Mesendoderm (in vitro differentiated cells): Measurements from ENCODE around the gene COL1A2.

Experiments
- DNase-seq: peaks from one replicate; pipeline ENCODE4 v3.0.0; 2013
- H2AK5ac ChIP-seq: 2 replicates; pipeline ENCODE4 v1.6.1; 2013; ENCODE audit warnings: low read length, inconsistent platforms
- H2BK120ac ChIP-seq: 2 replicates; pipeline ENCODE4 v1.6.1; 2013; ENCODE audit warnings: low read depth, mild to moderate bottlenecking, low read length, moderate library complexity, mixed read lengths
- H2BK15ac ChIP-seq: replicated peaks from 2 replicates; pipeline ENCODE4 v1.6.1; 2013; ENCODE audit warnings: low read depth, mild to moderate bottlenecking, moderate library complexity
- H2BK5ac ChIP-seq: 2 replicates; pipeline ENCODE4 v1.6.1; 2013; ENCODE audit warnings: low read length, inconsistent platforms
- H3K18ac ChIP-seq: 2 replicates; pipeline ENCODE4 v1.6.1; 2013; ENCODE audit warnings: mild to moderate bottlenecking, low read length, mixed read lengths
- H3K23ac ChIP-seq: one replicate; pipeline ENCODE4 v1.6.1; 2013; ENCODE audit warnings: low read length
- H3K27ac ChIP-seq: 2 replicates; pipeline ENCODE4 v1.5.1; 2013; ENCODE audit warnings: low read depth, mild to moderate bottlenecking, inconsistent platforms, low read length, moderate library complexity
- H3K27me3 ChIP-seq: 2 replicates; pipeline ENCODE4 v1.6.1; 2013; ENCODE audit warnings: low read length, control low read depth, mild to moderate bottlenecking, inconsistent platforms; ENCODE audit not compliant: insufficient read depth, poor library complexity
- H3K36me3 ChIP-seq: 2 replicates; pipeline ENCODE4 v1.6.1; 2013; ENCODE audit warnings: low read length, inconsistent platforms; ENCODE audit not compliant: control insufficient read depth, insufficient read depth
- H3K4ac ChIP-seq: one replicate; pipeline ENCODE4 v1.6.1; 2013; ENCODE audit warnings: low read depth, mild to moderate bottlenecking, low read length, moderate library complexity
- H3K4me1 ChIP-seq: 2 replicates; pipeline ENCODE4 v1.6.1; 2013; ENCODE audit warnings: low read depth, low read length, inconsistent platforms; ENCODE audit not compliant: control insufficient read depth
- H3K4me2 ChIP-seq: 2 replicates; pipeline ENCODE4 v1.6.1; 2013; ENCODE audit warnings: low read length
- H3K4me3 ChIP-seq: 2 replicates; pipeline ENCODE4 v1.5.1; 2013; ENCODE audit warnings: mild to moderate bottlenecking, low read length
- H3K56ac ChIP-seq: one replicate; pipeline ENCODE4 v1.6.1; 2013; ENCODE audit warnings: low read length
- H3K79me1 ChIP-seq: 2 replicates; pipeline ENCODE4 v1.6.1; 2013; ENCODE audit warnings: low read length, inconsistent platforms
- H3K79me2 ChIP-seq: 2 replicates; pipeline ENCODE4 v1.6.1; 2013; ENCODE audit warnings: mild to moderate bottlenecking, low read length; ENCODE audit not compliant: control insufficient read depth, insufficient read depth
- H3K9ac ChIP-seq: 2 replicates; pipeline ENCODE4 v1.6.1; 2013; ENCODE audit warnings: low read length, inconsistent platforms
- H4K5ac ChIP-seq: one replicate; pipeline ENCODE4 v1.6.1; 2013; ENCODE audit warnings: low read length
- H4K8ac ChIP-seq: one replicate; pipeline ENCODE4 v1.6.1; 2013; ENCODE audit warnings: low read depth, mild to moderate bottlenecking, control low read depth, low read length, moderate library complexity
- WGBS: extraction: QIAGEN DNeasy Blood & Tissue Kit; methylation state at CpG from one replicate; pipeline ENCODE4 v1.1.7; 2013; ENCODE audit warnings: low lambda C conversion rate, missing lambda C conversion rate; ENCODE audit not compliant: insufficient coverage; ENCODE audit errors: extremely low coverage; 5-methylcytosine and 5-hydroxymethylcytosine counted together

COL1A2 gene

DNA sequence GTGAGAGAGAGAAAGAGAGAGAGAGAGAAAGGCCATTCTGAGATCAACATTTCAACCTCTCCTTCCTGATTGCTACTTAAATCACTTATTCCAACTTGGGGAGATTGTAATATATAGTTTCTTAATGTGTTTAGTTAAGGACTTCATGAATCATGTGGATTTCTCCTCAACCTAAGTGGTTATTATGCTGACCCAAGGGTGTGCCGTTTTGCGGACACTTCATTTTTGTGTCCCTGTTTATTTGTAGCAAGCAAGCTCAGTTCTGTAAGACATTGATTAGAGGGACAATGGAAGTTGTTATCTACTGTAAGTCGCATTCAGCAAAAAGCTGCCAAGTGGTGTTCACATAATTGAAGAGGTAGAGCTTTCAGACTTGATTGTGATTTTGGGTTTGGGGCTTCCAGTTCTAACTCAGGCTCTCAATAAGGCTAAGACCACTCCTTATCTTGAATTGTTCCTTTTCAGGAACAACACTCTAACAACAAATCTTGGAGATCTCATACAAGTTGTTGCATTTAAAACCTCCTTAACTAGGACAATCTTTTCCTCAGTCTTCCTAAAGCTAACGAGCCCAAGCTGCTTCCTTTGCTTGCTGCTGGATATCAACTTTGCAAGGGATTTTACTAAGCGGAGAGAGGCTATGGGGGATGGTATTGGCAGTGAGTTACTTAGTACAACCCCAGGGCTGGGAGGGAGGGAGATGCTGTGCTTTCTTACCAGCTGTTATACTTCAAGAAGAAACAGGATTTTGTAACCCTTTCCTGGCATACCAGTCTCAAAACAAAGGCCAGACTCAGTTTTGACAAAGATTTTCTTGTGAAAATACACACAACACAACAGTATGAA, 19.8 kb upstream of the COL1A2 start:
- Histone ChIP-seq H3K79me2 (no peaks in the 10 kb centered on the region), H3K79me1 (no peaks in the 10 kb centered on the region), H3K27me3 (no peaks in the 10 kb centered on the region), H2BK120ac (peak overlapping the region; percentile 51), H2AK5ac (peak overlapping the region; percentile 15), H3K56ac (peak overlapping the region; percentile 82), H3K27ac (peak overlapping the region; percentile 91), H3K9ac (peak overlapping the region; percentile 31), H3K4me3 (no peak overlapping the region), H2BK15ac (peak overlapping the region; percentile 79), H4K5ac (no peak overlapping the region), H3K4me2 (peak overlapping the region; percentile 8), H3K18ac (peak overlapping the region; percentile 98), H3K23ac (no peak overlapping the region), H2BK5ac (peak overlapping the region; percentile 84), H3K4me1 (peaks cover 9% of the 10 kb centered on the region), H3K36me3 (no peaks in the 10 kb centered on the region), H4K8ac (no peak overlapping the region), H3K4ac (no peak overlapping the region)
- WGBS = no CpG with 5 or more reads among the region's 5 CpGs
- peak; percentile 94 for DNase-seq

DNA sequence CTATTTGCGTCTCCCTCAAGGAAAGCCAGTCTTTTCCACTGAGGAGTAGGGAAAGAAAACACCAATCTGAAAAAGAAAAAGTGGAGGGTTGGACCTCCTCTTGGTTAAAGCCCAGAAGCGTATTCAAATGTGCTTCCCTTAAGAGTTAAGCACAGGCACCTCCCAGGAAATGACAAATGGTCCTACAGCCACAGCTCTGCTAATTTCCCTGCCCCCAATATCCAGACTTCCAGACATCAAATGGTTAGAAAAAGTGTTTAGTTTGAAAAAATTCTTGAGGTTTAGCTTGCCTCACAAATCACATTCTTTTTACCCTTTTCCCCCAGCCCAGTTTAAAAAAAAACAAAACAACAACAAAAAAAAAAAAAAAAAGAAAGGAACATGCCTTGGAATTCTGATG, 19.0 kb upstream of the COL1A2 start:
- H3K36me3 ChIP-seq = no peaks in the 10 kb centered on the region

GRCh38 chr7:94376281-94376680, 18.4 kb upstream of the COL1A2 start:
- Histone ChIP-seq H3K4ac (peak overlapping the region; percentile 56), H3K18ac (peak overlapping the region; percentile 92), H3K9ac (no peak overlapping the region), H3K4me3 (no peak overlapping the region), H2BK120ac (peak overlapping the region; percentile 75), H2AK5ac (peak overlapping the region; percentile 11), H3K23ac (no peak overlapping the region), H3K27me3 (no peaks in the 10 kb centered on the region), H2BK5ac (no peak overlapping the region), H3K36me3 (no peaks in the 10 kb centered on the region), H3K79me2 (no peaks in the 10 kb centered on the region), H4K5ac (no peak overlapping the region), H3K79me1 (no peaks in the 10 kb centered on the region), H4K8ac (no peak overlapping the region), H3K4me1 (peaks cover 9% of the 10 kb centered on the region), H2BK15ac (peak overlapping the region; percentile 100), H3K27ac (peak overlapping the region; percentile 38), H3K4me2 (no peak overlapping the region), H3K56ac (peak overlapping the region; percentile 72)
- DNase-seq = no peak
- WGBS = no CpG with 5 or more reads among the region's 1 CpG

More for the DNA sequence above, 19.0 kb upstream of the COL1A2 start:
- H3K27ac ChIP-seq = peak overlapping the region; percentile 91
- H3K4me2 ChIP-seq = peak overlapping the region; percentile 8
- peak; percentile 85 for DNase-seq
- no peak overlapping the region for H4K8ac ChIP-seq
- H3K79me1 ChIP-seq = no peaks in the 10 kb centered on the region
- no peak overlapping the region for H3K4me3 ChIP-seq
- H2BK5ac ChIP-seq = peak overlapping the region; percentile 84
- no peak overlapping the region for H4K5ac ChIP-seq
- no CpG with 5 or more reads among the region's 2 CpGs for WGBS
- no peak overlapping the region for H3K23ac ChIP-seq
- H3K18ac ChIP-seq = peak overlapping the region; percentile 84
- H3K9ac ChIP-seq = peak overlapping the region; percentile 30
- H3K79me2 ChIP-seq = no peaks in the 10 kb centered on the region
- H2BK15ac ChIP-seq = no peak overlapping the region
- H3K4ac ChIP-seq = peak overlapping the region; percentile 36
- peaks cover 9% of the 10 kb centered on the region for H3K4me1 ChIP-seq
- H2BK120ac ChIP-seq = no peak overlapping the region
- H3K27me3 ChIP-seq = no peaks in the 10 kb centered on the region
- H3K56ac ChIP-seq = peak overlapping the region; percentile 57
- H2AK5ac ChIP-seq = no peak overlapping the region

DNA sequence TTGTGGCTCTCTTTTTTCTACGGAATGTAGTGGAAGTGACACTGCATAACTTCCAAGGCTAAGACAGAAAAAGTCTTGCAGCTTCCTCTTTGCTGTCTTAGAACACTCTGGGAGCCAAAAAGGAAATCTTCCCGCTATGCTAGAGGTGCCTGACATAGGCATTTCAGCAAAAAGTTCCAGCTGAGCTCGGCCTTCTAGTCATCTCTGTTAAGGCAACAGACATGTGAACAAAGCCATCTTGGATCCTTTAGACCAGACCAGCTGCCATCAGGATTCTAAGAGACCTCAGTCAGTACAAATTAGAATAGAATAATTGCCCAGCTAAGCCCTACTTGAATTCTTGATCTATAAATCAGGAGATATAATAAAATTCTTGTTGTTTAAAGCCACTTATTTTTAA, 16.3 kb upstream of the COL1A2 start:
- Histone ChIP-seq H3K4me2 (no peak overlapping the region), H3K4ac (peak overlapping the region; percentile 55), H4K8ac (no peak overlapping the region), H3K4me3 (no peak overlapping the region), H2BK15ac (peak overlapping the region; percentile 36), H3K18ac (no peak overlapping the region), H3K79me1 (no peaks in the 10 kb centered on the region), H2AK5ac (no peak overlapping the region), H3K4me1 (peaks cover 9% of the 10 kb centered on the region), H3K27ac (no peak overlapping the region), H3K36me3 (no peaks in the 10 kb centered on the region), H2BK5ac (no peak overlapping the region), H3K79me2 (no peaks in the 10 kb centered on the region), H4K5ac (no peak overlapping the region), H3K27me3 (no peaks in the 10 kb centered on the region), H3K56ac (no peak overlapping the region), H2BK120ac (peak overlapping the region; percentile 28), H3K23ac (no peak overlapping the region), H3K9ac (no peak overlapping the region)
- no CpG with 5 or more reads among the region's 3 CpGs for WGBS
- no peak for DNase-seq

DNA sequence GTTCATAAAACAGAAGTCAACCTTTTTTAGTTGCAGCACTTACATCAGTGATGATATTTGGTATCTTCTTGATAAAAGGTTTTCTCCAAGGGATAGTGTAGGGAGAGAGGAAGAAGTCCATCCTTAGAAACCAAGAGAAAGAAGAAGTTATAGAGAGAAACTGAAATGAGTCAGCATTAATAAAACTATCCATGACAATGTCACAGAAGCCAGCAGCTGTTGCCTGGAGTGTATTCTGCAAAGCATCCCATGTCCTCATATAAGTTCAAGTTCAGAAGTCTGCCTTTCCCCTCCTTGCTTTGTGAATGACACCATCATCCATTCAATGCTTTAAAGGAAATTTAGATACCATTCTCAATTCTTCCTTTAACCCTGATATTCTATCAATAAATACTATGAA, 14.4 kb upstream of the COL1A2 start:
- Histone ChIP-seq H3K27me3 (no peaks in the 10 kb centered on the region), H3K79me1 (no peaks in the 10 kb centered on the region), H4K8ac (no peak overlapping the region), H3K4me1 (peaks cover 3% of the 10 kb centered on the region), H3K56ac (no peak overlapping the region), H2BK120ac (no peak overlapping the region), H2BK15ac (no peak overlapping the region), H2AK5ac (no peak overlapping the region), H4K5ac (no peak overlapping the region), H3K4ac (no peak overlapping the region), H3K4me2 (no peak overlapping the region), H3K27ac (no peak overlapping the region), H3K18ac (no peak overlapping the region), H3K23ac (no peak overlapping the region), H3K4me3 (no peak overlapping the region), H3K9ac (no peak overlapping the region), H2BK5ac (no peak overlapping the region), H3K36me3 (no peaks in the 10 kb centered on the region), H3K79me2 (no peaks in the 10 kb centered on the region)
- DNase-seq = no peak

- Histone ChIP-seq H3K9ac (no peak overlapping the region), H3K4me2 (no peak overlapping the region), H3K79me1 (no peaks in the 10 kb centered on the region), H2AK5ac (no peak overlapping the region), H3K36me3 (no peaks in the 10 kb centered on the region), H2BK15ac (no peak overlapping the region), H2BK5ac (no peak overlapping the region), H3K4me1 (peaks cover 3% of the 10 kb centered on the region), H3K79me2 (no peaks in the 10 kb centered on the region), H4K8ac (no peak overlapping the region), H3K4ac (no peak overlapping the region), H3K56ac (no peak overlapping the region), H3K23ac (no peak overlapping the region), H4K5ac (no peak overlapping the region), H2BK120ac (no peak overlapping the region), H3K4me3 (no peak overlapping the region), H3K18ac (no peak overlapping the region), H3K27ac (no peak overlapping the region), H3K27me3 (no peaks in the 10 kb centered on the region)
- no peak for DNase-seq
- WGBS = 100% methylated on average over 3 of the region's 3 CpGs
These were observed 12.6 kb upstream of the COL1A2 start for GRCh38 chr7:94382132-94382531.
